Esophagus squamous epithelium (tissue), 4 donors: ENCODE results near the gene DENND4C.

Experiments used
- POLR2A ChIP-seq, 4 donors: fragments of 450-650 bp; IDR thresholded peaks; one replicate each; pipeline ENCODE4 v1.6.1; 2017; ENCODE audit warnings: antibody characterized with exemption in 4 of 4, mild to moderate bottlenecking in 4 of 4, moderate library complexity in 3 of 4
- TF ChIP-seq, protein P1 (sequence below), 6 experiments: fragments of 450-650 bp in 4 of 6; fragments of 200-600 bp in 2 of 6; sonication (generic) in 2 of 6; IDR thresholded peaks; one replicate each; pipeline ENCODE4 v1.5.1; 2016 to 2019; ENCODE audit warnings: antibody characterized with exemption in 6 of 6, mild to moderate bottlenecking in 4 of 6, moderate library complexity in 4 of 6

GRCh38 chr9:19232823-19233194 lies 2.3 kb downstream of the DENND4C start:
- TF ChIP-seq, protein P1, sequence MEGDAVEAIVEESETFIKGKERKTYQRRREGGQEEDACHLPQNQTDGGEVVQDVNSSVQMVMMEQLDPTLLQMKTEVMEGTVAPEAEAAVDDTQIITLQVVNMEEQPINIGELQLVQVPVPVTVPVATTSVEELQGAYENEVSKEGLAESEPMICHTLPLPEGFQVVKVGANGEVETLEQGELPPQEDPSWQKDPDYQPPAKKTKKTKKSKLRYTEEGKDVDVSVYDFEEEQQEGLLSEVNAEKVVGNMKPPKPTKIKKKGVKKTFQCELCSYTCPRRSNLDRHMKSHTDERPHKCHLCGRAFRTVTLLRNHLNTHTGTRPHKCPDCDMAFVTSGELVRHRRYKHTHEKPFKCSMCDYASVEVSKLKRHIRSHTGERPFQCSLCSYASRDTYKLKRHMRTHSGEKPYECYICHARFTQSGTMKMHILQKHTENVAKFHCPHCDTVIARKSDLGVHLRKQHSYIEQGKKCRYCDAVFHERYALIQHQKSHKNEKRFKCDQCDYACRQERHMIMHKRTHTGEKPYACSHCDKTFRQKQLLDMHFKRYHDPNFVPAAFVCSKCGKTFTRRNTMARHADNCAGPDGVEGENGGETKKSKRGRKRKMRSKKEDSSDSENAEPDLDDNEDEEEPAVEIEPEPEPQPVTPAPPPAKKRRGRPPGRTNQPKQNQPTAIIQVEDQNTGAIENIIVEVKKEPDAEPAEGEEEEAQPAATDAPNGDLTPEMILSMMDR (IDR thresholded peaks at IDR 0.05) = no peak
- TF ChIP-seq POLR2A (IDR thresholded peaks at IDR 0.05) = no peak
